ENCODE measurements around the gene PTPRN2. TPM values are rescaled to one million over a fixed set of nuclear protein-coding genes. Genes with fewer than 3 reads are reported as not detected.

PTPRN2 gene
- total RNA-seq, 2 experiments from 2014 or later, result 0.70 TPM; not detected in 1

- no peaks in the 10 kb centered on the region for H3K9me2 ChIP-seq (ENCODE audit: insufficient read depth, low read length)
- no peak overlapping the region for H2AFZ ChIP-seq (ENCODE audit: low read length)
- no peak overlapping the region for H3K4me3 ChIP-seq (ENCODE audit: low read depth, low read length, poor library complexity, severe bottlenecking)
- no peaks in the 10 kb centered on the region for H4K20me1 ChIP-seq (ENCODE audit: insufficient read depth, low read length)
- BruUV-seq (replicated peaks), result no TSS peak
- DNase-seq (ENCODE audit: low spot score), result no peak
- no peaks in the 10 kb centered on the region for H3K36me3 ChIP-seq (ENCODE audit: insufficient read depth, low read length)
- no peak overlapping the region for H3K27ac ChIP-seq (ENCODE audit: low read depth, low read length, poor library complexity, severe bottlenecking)
- POLR2A ChIA-PET, result no interaction called here
- H3K4me1 ChIP-seq (ENCODE audit: insufficient read depth, low read length, poor library complexity, severe bottlenecking), result no peaks in the 10 kb centered on the region
- H3K4me2 ChIP-seq (ENCODE audit: low read length), result no peak overlapping the region
- TF ChIP-seq CTCF (conservative IDR thresholded peaks at IDR 0.05; ENCODE audit: low read length) (no peak), EZH2phosphoT487 (IDR thresholded peaks at IDR 0.05; ENCODE audit: borderline replicate concordance, low read depth, low read length) (no peak)
- intact Hi-C loops (cut with micrococcal nuclease; ENCODE audit: unreplicated experiment), result no loop called here
- CTCF ChIA-PET (ENCODE audit: unreplicated experiment), result no interaction called here
- 0 out of 2 replicates have a peak, but pooled peaks cover 4% of the 10 kb centered on the region for H3K9me3 ChIP-seq (ENCODE audit: low read length)
- no peaks in the 10 kb centered on the region for H3K79me2 ChIP-seq (ENCODE audit: insufficient read depth, low read depth, low read length)
Observed at GRCh38 chr7:158321056-158321700, 266.4 kb downstream of the PTPRN2 start.

GRCh38 chr7:158320328-158320727 lies 267.3 kb downstream of the PTPRN2 start:
- Histone ChIP-seq H3K4me2 (ENCODE audit: low read length) (no peak overlapping the region), H3K79me2 (ENCODE audit: insufficient read depth, low read depth, low read length) (no peaks in the 10 kb centered on the region), H3K27ac (ENCODE audit: low read depth, low read length, poor library complexity, severe bottlenecking) (no peak overlapping the region), H3K4me1 (ENCODE audit: insufficient read depth, low read length, poor library complexity, severe bottlenecking) (no peaks in the 10 kb centered on the region), H3K4me3 (ENCODE audit: low read depth, low read length, poor library complexity, severe bottlenecking) (no peak overlapping the region), H2AFZ (ENCODE audit: low read length) (no peak overlapping the region), H3K9me2 (ENCODE audit: insufficient read depth, low read length) (no peaks in the 10 kb centered on the region), H4K20me1 (ENCODE audit: insufficient read depth, low read length) (no peaks in the 10 kb centered on the region), H3K36me3 (ENCODE audit: insufficient read depth, low read length) (no peaks in the 10 kb centered on the region), H3K9me3 (ENCODE audit: low read length) (0 out of 2 replicates have a peak, but pooled peaks cover 4% of the 10 kb centered on the region)
- CTCF ChIA-PET (ENCODE audit: unreplicated experiment), result no interaction called here
- no peak for DNase-seq (ENCODE audit: low spot score)
- TF ChIP-seq EZH2phosphoT487 (IDR thresholded peaks at IDR 0.05; ENCODE audit: borderline replicate concordance, low read depth, low read length) (no peak), CTCF (conservative IDR thresholded peaks at IDR 0.05; ENCODE audit: low read length) (no peak)
- POLR2A ChIA-PET, result no interaction called here
- BruUV-seq (replicated peaks), result no TSS peak
- intact Hi-C loops (cut with micrococcal nuclease; ENCODE audit: unreplicated experiment), result no loop called here

- intact Hi-C loops (cut with micrococcal nuclease; ENCODE audit: unreplicated experiment), result no loop called here
- POLR2A ChIA-PET, result no interaction called here
- DNase-seq (ENCODE audit: low spot score), result no peak
- Histone ChIP-seq H4K20me1 (ENCODE audit: insufficient read depth, low read length) (no peaks in the 10 kb centered on the region), H3K27ac (ENCODE audit: low read depth, low read length, poor library complexity, severe bottlenecking) (no peak overlapping the region), H3K79me2 (ENCODE audit: insufficient read depth, low read depth, low read length) (no peaks in the 10 kb centered on the region), H3K4me3 (ENCODE audit: low read depth, low read length, poor library complexity, severe bottlenecking) (no peak overlapping the region), H2AFZ (ENCODE audit: low read length) (no peak overlapping the region), H3K36me3 (ENCODE audit: insufficient read depth, low read length) (no peaks in the 10 kb centered on the region), H3K9me2 (ENCODE audit: insufficient read depth, low read length) (no peaks in the 10 kb centered on the region), H3K4me2 (ENCODE audit: low read length) (no peak overlapping the region), H3K9me3 (ENCODE audit: low read length) (0 out of 2 replicates have a peak, but pooled peaks cover 4% of the 10 kb centered on the region), H3K4me1 (ENCODE audit: insufficient read depth, low read length, poor library complexity, severe bottlenecking) (no peaks in the 10 kb centered on the region)
- no peak for TF ChIP-seq CTCF (conservative IDR thresholded peaks at IDR 0.05; ENCODE audit: low read length)
- TF ChIP-seq EZH2phosphoT487 (IDR thresholded peaks at IDR 0.05; ENCODE audit: borderline replicate concordance, low read depth, low read length), result no peak
- CTCF ChIA-PET (ENCODE audit: unreplicated experiment), result no interaction called here
- BruUV-seq (replicated peaks), result no TSS peak
Observed at GRCh38 chr7:158318511-158318913, 269.1 kb downstream of the PTPRN2 start.

All from OCI-LY7 (cell line).